ENCODE measurements around the gene TBC1D22A.
A peak's percentile ranks its signal among the peaks of the same experiment; 100 is the strongest.

TBC1D22A gene

GRCh38 chr22:47153854-47154525, 391.5 kb downstream of the TBC1D22A start:
- no peak for TF ChIP-seq CTCF (IDR thresholded peaks at IDR 0.05; ENCODE audit: control insufficient read depth, extremely low read depth, insufficient read depth)
- H3K4me3 ChIP-seq (ENCODE audit: low read depth, low read length) = no peak overlapping the region
- no peak for DNase-seq (ENCODE audit: low read depth)

GRCh38 chr22:47154621-47155081, 392.2 kb downstream of the TBC1D22A start:
- peak; percentile 8 for DNase-seq (ENCODE audit: low read depth)
- H3K4me3 ChIP-seq (ENCODE audit: low read depth, low read length) = no peak overlapping the region
- TF ChIP-seq CTCF (IDR thresholded peaks at IDR 0.05; ENCODE audit: control insufficient read depth, extremely low read depth, insufficient read depth) = no peak

GRCh38 chr22:47155131-47155885, 392.9 kb downstream of the TBC1D22A start:
- TF ChIP-seq CTCF (IDR thresholded peaks at IDR 0.05; ENCODE audit: control insufficient read depth, extremely low read depth, insufficient read depth) = no peak
- DNase-seq (ENCODE audit: low read depth) = no peak
- H3K4me3 ChIP-seq (ENCODE audit: low read depth, low read length) = no peak overlapping the region

- TF ChIP-seq CTCF (IDR thresholded peaks at IDR 0.05; ENCODE audit: control insufficient read depth, extremely low read depth, insufficient read depth) = no peak
- H3K4me3 ChIP-seq (ENCODE audit: low read depth, low read length) = no peak overlapping the region
- no peak for DNase-seq (ENCODE audit: low read depth)
Measured at GRCh38 chr22:47155912-47156311, 393.5 kb downstream of the TBC1D22A start.

- no peak for DNase-seq (ENCODE audit: low read depth)
- no peak overlapping the region for H3K4me3 ChIP-seq (ENCODE audit: low read depth, low read length)
- no peak for TF ChIP-seq CTCF (IDR thresholded peaks at IDR 0.05; ENCODE audit: control insufficient read depth, extremely low read depth, insufficient read depth)
Measured at GRCh38 chr22:47156352-47157092, 394.1 kb downstream of the TBC1D22A start.

GRCh38 chr22:47157093-47157420, 394.6 kb downstream of the TBC1D22A start:
- no peak for DNase-seq (ENCODE audit: low read depth)
- H3K4me3 ChIP-seq (ENCODE audit: low read depth, low read length) = no peak overlapping the region
- no peak for TF ChIP-seq CTCF (IDR thresholded peaks at IDR 0.05; ENCODE audit: control insufficient read depth, extremely low read depth, insufficient read depth)
